Measurements from ENCODE around the gene DUSP3. TPM values are rescaled to one million over a fixed set of nuclear protein-coding genes. Genes with fewer than 3 reads are reported as not detected.
A peak's percentile ranks its signal among the peaks of the same experiment; 100 is the strongest.

DUSP3 gene
- total and polyA plus RNA-seq, 2 of the 13 experiments (the other 11 are each of a cell fraction or from before 2014, with no cell fraction given) = 60.0 to 71.5 TPM

- peak; percentile 86 for TF ChIP-seq KDM2A (CRISPR knock-in tag; IDR thresholded peaks at IDR 0.05; ENCODE audit: borderline replicate concordance, low read depth)
- TF ChIP-seq RARG (CRISPR knock-in tag; IDR thresholded peaks at IDR 0.05; ENCODE audit: low read depth) = no peak
- TF ChIP-seq HHEX (CRISPR knock-in tag; IDR thresholded peaks at IDR 0.05) = no peak
- peak; percentile 27 for TF ChIP-seq ZBTB2 (CRISPR knock-in tag; IDR thresholded peaks at IDR 0.05; ENCODE audit: low read depth)
- TF ChIP-seq HCFC1 (IDR thresholded peaks at IDR 0.05; ENCODE audit: low read depth, low read length) = no peak
- no peak for TF ChIP-seq MYNN (CRISPR knock-in tag; IDR thresholded peaks at IDR 0.05; ENCODE audit: low read depth)
- TF ChIP-seq LBX2 (CRISPR knock-in tag; IDR thresholded peaks at IDR 0.05; ENCODE audit: borderline replicate concordance) = no peak
- no peak for TF ChIP-seq ZNF569 (CRISPR knock-in tag; IDR thresholded peaks at IDR 0.05; ENCODE audit: borderline replicate concordance)
- TF ChIP-seq TAF1 (CRISPR knock-in tag; IDR thresholded peaks at IDR 0.05) = peak; percentile 91
- no peak for TF ChIP-seq ZNF512 (CRISPR knock-in tag; IDR thresholded peaks at IDR 0.05)
- TF ChIP-seq TCF7L2 (IDR thresholded peaks at IDR 0.05; ENCODE audit: low read depth, low read length) = no peak
- peak; percentile 77 for TF ChIP-seq ZNF431 (CRISPR knock-in tag; IDR thresholded peaks at IDR 0.05; ENCODE audit: borderline replicate concordance, low read depth)
- peak; percentile 89 for TF ChIP-seq RBM39 (IDR thresholded peaks at IDR 0.05; ENCODE audit: low read depth, low read length, poor library complexity, severe bottlenecking)
- TF ChIP-seq CBX2 (IDR thresholded peaks at IDR 0.05; ENCODE audit: low read depth, low read length) = no peak
- no peak for TF ChIP-seq CBX2 (CRISPR knock-in tag; IDR thresholded peaks at IDR 0.05; ENCODE audit: low read depth)
- TF ChIP-seq CSRNP1 (CRISPR knock-in tag; IDR thresholded peaks at IDR 0.05) = peak; percentile 18; the same call in 1 of the 2 replicates
- peak; percentile 92; the same call in 1 of the 2 replicates for TF ChIP-seq YEATS4 (CRISPR knock-in tag; IDR thresholded peaks at IDR 0.05; ENCODE audit: borderline replicate concordance)
- TF ChIP-seq GMEB2 (CRISPR knock-in tag; IDR thresholded peaks at IDR 0.05; ENCODE audit: low read depth) = no peak
- no peak for TF ChIP-seq PHF5A (CRISPR knock-in tag; IDR thresholded peaks at IDR 0.05; ENCODE audit: low read depth, unreplicated experiment)
- TF ChIP-seq ATF7 (IDR thresholded peaks at IDR 0.05) = peak; percentile 89
- TF ChIP-seq ATF7 (CRISPR knock-in tag; IDR thresholded peaks at IDR 0.05) = peak; percentile 98
- peak; percentile 93 for TF ChIP-seq HES4 (CRISPR knock-in tag; IDR thresholded peaks at IDR 0.05; ENCODE audit: borderline replicate concordance)
Measured at GRCh38 chr17:43778337-43779144, at the start of gene DUSP3 (continued).
